B cell (primary cell): ENCODE measurements around the gene CD6. TPM values are rescaled to one million over a fixed set of nuclear protein-coding genes. Genes with fewer than 3 reads are reported as not detected.

ENCODE experiments used
- ATAC-seq: fragments of 200-7000 bp; cut with Tn5 transposase; one replicate; pipeline ENCODE4 v1.10.0; 2021; ENCODE audit warnings: low read depth, mild to moderate bottlenecking, moderate number of reproducible peaks, moderate library complexity
- CTCF ChIA-PET: fragments of 350-600 bp; sonication (Branson Sonifier 250); formaldehyde crosslinking; loops from one replicate; lab custom pipeline; 2021; ENCODE audit warnings: antibody characterized with exemption, inconsistent platforms; lab: Charles Lee
- POLR2A ChIA-PET: fragments of 350-600 bp; sonication (Branson Sonifier 250); formaldehyde crosslinking; loops from one replicate; lab custom pipeline; 2021; ENCODE audit warnings: antibody characterized with exemption; lab: Charles Lee
- DNase-seq: peaks from one replicate; pipeline ENCODE4 v3.0.0; 2013
- H2AFZ ChIP-seq: 2 replicates; pipeline ENCODE4 v1.6.1; 2012; ENCODE audit warnings: mild to moderate bottlenecking, low read depth, low read length; ENCODE audit not compliant: insufficient read depth, poor library complexity, severe bottlenecking
- H3K27ac ChIP-seq, 2 donors: 1 replicate in 1 of 2; 2 replicates in 1 of 2; pipeline ENCODE4 v1.5.1; 2012 to 2013; ENCODE audit warnings: low read length in 2 of 2, mild to moderate bottlenecking in 2 of 2, moderate library complexity in 1 of 2
- H3K27me3 ChIP-seq, 4 experiments: fragments of 200-600 bp in 1 of 4; sonication (generic) in 1 of 4; replicated peaks in 1 of 4; 1 replicate in 2 of 4; 2 replicates in 2 of 4; pipeline versions ENCODE4 v1.6.1 to v1.7.0; 2013 to 2016; ENCODE audit warnings: low read length in 3 of 4, mild to moderate bottlenecking in 2 of 4, mixed read lengths in 1 of 4, moderate library complexity in 1 of 4; ENCODE audit not compliant: insufficient read depth in 4 of 4, control insufficient read depth in 3 of 4; ENCODE audit errors: control extremely low read depth in 1 of 4
- H3K36me3 ChIP-seq, 2 experiments: replicated peaks in 1 of 2; 1 replicate in 1 of 2; 2 replicates in 1 of 2; pipeline versions ENCODE4 v1.6.1 to v1.7.1; 2013; ENCODE audit warnings: low read length in 1 of 2; ENCODE audit not compliant: insufficient read depth in 2 of 2, control insufficient read depth in 1 of 2; ENCODE audit errors: control extremely low read depth in 1 of 2, extremely low read depth in 1 of 2
- H3K4me1 ChIP-seq, 2 donors: fragments of 200-600 bp in 1 of 2; sonication (generic) in 1 of 2; 1 replicate in 1 of 2; 2 replicates in 1 of 2; pipeline versions ENCODE4 v1.5.1 to v1.6.1; 2013 to 2017; ENCODE audit warnings: low read length in 2 of 2; ENCODE audit not compliant: control insufficient read depth in 2 of 2, insufficient read depth in 2 of 2
- H3K4me2 ChIP-seq: replicated peaks from 2 replicates; pipeline ENCODE3; 2012; ENCODE audit warnings: mild to moderate bottlenecking, low read depth, low read length; ENCODE audit not compliant: poor library complexity, severe bottlenecking
- H3K4me3 ChIP-seq, 5 experiments: fragments of 200-600 bp in 1 of 5; sonication (generic) in 1 of 5; 1 replicate in 3 of 5; 2 replicates in 2 of 5; pipeline versions ENCODE4 v1.5.1 to v1.7.0; 2011 to 2016; ENCODE audit warnings: low read length in 4 of 5, mild to moderate bottlenecking in 4 of 5, low read depth in 2 of 5, control low read depth in 1 of 5, moderate library complexity in 1 of 5; ENCODE audit not compliant: insufficient read depth in 1 of 5; ENCODE audit errors: control extremely low read depth in 1 of 5, extremely low read depth in 1 of 5
- H3K79me2 ChIP-seq: fragments of 200-600 bp; sonication (generic); one replicate; pipeline ENCODE4 v1.6.0; 2016; ENCODE audit warnings: low read length; ENCODE audit not compliant: control insufficient read depth, insufficient read depth
- H3K9ac ChIP-seq: fragments of 200-600 bp; sonication (generic); 2 replicates; pipeline ENCODE4 v1.6.1; 2017; ENCODE audit warnings: mild to moderate bottlenecking, low read length, moderate library complexity
- H3K9me3 ChIP-seq, 3 donors: one replicate each; pipeline versions ENCODE4 v1.6.1 to v1.7.1; 2013; ENCODE audit warnings: low read length in 2 of 3; ENCODE audit not compliant: control insufficient read depth in 2 of 3, insufficient read depth in 1 of 3; ENCODE audit errors: control extremely low read depth in 1 of 3
- H4K20me1 ChIP-seq: 2 replicates; pipeline ENCODE4 v1.6.0; 2012; ENCODE audit warnings: mild to moderate bottlenecking, low read length; ENCODE audit not compliant: insufficient read depth, control insufficient read depth, poor library complexity, severe bottlenecking
- H3K27ac Mint-ChIP-seq: one replicate; pipeline ENCODE4 v1.8.0; 2021; ENCODE audit warnings: mixed read lengths
- H3K27me3 Mint-ChIP-seq: one replicate; pipeline ENCODE4 v1.8.0; 2021; ENCODE audit warnings: mixed read lengths
- H3K4me1 Mint-ChIP-seq: one replicate; pipeline ENCODE4 v1.8.0; 2021; ENCODE audit warnings: mixed read lengths
- H3K4me3 Mint-ChIP-seq: one replicate; pipeline ENCODE4 v1.8.0; 2021; ENCODE audit warnings: mixed read lengths
- H3K9me3 Mint-ChIP-seq: one replicate; pipeline ENCODE4 v1.8.0; 2022; ENCODE audit warnings: mixed read lengths; ENCODE audit not compliant: insufficient read depth
- EZH2 ChIP-seq: IDR thresholded peaks from 2 replicates; pipeline ENCODE4 v1.6.1; 2012; ENCODE audit warnings: borderline replicate concordance, low read depth, mild to moderate bottlenecking, moderate library complexity, low read length; ENCODE audit not compliant: insufficient read depth, poor library complexity, severe bottlenecking
- WGBS: methylation state at CpG from one replicate; pipeline ENCODE4 v1.1.5; 2013; ENCODE audit warnings: missing lambda C conversion rate; ENCODE audit not compliant: insufficient coverage; 5-methylcytosine and 5-hydroxymethylcytosine counted together
- intact Hi-C: fragments of 100-400 bp; cut with micrococcal nuclease; formaldehyde crosslinking; loops from one replicate; pipeline ENCODE4 v1.10.0; 2022
- polyA plus RNA-seq: library from polyadenylated mRNA; depleted of rRNA; stranded (reverse); fragments of >200 nt; gene quantifications from 2 replicates; pipeline ENCODE4 v1.2.3, GENCODE V29; 2012
- total RNA-seq, 2 donors: library from RNA; stranded (reverse); fragments of 120-200 nt in 1 of 2; gene quantifications; 1 replicate in 1 of 2; 2 replicates in 1 of 2; pipeline versions ENCODE4 v1.2.3 to v1.2.4, GENCODE V29; 2013 to 2022
- TF ChIP-seq, protein P1 (sequence below): fragments of 200-600 bp; IDR thresholded peaks from one replicate; pipeline ENCODE4 v1.8.0; 2022; ENCODE audit warnings: antibody characterized with exemption, mild to moderate bottlenecking

CD6 gene
- total and polyA plus RNA-seq, 2 donors (not counting 1 experiment from before 2014, with no cell fraction given), result 9.3 to 13.6 TPM

DNA sequence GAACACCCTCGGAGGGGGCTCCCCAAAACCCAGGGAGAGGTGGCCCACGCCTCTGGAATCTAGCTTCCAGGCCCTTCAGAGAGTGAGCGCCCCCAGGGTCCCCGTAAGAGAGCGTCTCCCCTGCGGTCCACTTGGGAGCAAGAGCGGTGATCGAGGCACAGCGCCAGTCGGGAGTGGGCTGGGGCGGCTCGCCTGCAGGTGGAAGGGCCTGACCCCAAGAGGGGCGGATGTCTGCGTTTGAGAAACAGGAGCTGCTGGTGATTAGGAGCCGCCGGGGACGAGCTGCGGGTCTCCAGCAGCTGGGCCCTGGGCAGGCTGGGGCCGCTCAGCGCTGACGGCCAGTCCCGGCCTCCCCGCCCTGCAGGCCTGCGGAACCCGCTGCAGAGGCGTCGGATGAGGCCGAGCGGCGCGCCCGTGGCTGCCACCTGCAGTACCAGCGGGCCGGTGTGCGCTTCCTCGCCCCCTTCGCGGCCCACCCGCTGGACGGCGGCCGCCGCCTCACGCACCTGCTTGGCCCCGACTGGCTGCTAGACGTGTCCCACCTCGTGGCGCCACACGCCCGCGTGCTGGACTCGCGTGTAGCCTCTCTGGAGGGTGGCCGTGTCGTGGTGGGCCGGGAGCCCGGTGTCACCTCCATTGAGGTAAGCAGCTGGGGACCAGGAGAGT lies 37.2 kb upstream of the CD6 start:
- H4K20me1 ChIP-seq, result peaks cover 2% of the 10 kb centered on the region
- POLR2A ChIA-PET, result interaction anchor here (11.4 kb wide), 1 partner anchor 17 kb away, joined by 96 read pairs; the partner anchor contains the start of gene TMEM109

More for the DNA sequence above, 37.2 kb upstream of the CD6 start:
- peaks cover 26 to 44% of the 10 kb centered on the region in 2 donors for H3K4me1 ChIP-seq
- intact Hi-C loops, result no loop called here
- H3K79me2 ChIP-seq, result no peaks in the 10 kb centered on the region
- Mint-ChIP-seq H3K9me3 (no peaks in the 10 kb centered on the region), H3K27me3 (no peaks in the 10 kb centered on the region), H3K4me1 (peaks cover 46% of the 10 kb centered on the region), H3K4me3 (no peak overlapping the region), H3K27ac (peak overlapping the region; percentile 87)
- H3K9ac ChIP-seq, result no peak overlapping the region
- ATAC-seq (no peak), DNase-seq (no peak)
- no peak overlapping the region for H3K4me2 ChIP-seq
- H3K36me3 ChIP-seq, result peaks cover 0 to 13% of the 10 kb centered on the region in 2 experiments
- TF ChIP-seq EZH2, result no peak
- TF ChIP-seq, protein P1, sequence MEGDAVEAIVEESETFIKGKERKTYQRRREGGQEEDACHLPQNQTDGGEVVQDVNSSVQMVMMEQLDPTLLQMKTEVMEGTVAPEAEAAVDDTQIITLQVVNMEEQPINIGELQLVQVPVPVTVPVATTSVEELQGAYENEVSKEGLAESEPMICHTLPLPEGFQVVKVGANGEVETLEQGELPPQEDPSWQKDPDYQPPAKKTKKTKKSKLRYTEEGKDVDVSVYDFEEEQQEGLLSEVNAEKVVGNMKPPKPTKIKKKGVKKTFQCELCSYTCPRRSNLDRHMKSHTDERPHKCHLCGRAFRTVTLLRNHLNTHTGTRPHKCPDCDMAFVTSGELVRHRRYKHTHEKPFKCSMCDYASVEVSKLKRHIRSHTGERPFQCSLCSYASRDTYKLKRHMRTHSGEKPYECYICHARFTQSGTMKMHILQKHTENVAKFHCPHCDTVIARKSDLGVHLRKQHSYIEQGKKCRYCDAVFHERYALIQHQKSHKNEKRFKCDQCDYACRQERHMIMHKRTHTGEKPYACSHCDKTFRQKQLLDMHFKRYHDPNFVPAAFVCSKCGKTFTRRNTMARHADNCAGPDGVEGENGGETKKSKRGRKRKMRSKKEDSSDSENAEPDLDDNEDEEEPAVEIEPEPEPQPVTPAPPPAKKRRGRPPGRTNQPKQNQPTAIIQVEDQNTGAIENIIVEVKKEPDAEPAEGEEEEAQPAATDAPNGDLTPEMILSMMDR, result no peak
- H3K9me3 ChIP-seq, result no peaks in the 10 kb centered on the region
- no peak overlapping the region for H2AFZ ChIP-seq
- H3K27ac ChIP-seq, result no peak overlapping the region
- H3K27me3 ChIP-seq, result no peaks in the 10 kb centered on the region
- H3K4me3 ChIP-seq, result no peak overlapping the region
- CTCF ChIA-PET, result interaction anchor here (1.2 to 5.7 kb wide), 3 partner anchors 12 to 36 kb away, joined by 4 to 55 read pairs (median 10); partner anchors contain the start of gene TMEM109
- 91% methylated on average over 56 of the region's 57 CpGs for WGBS
